Measurements from ENCODE around the gene ERBB4.

GRCh38 chr2:212327171-212327809 lies 211.3 kb downstream of the ERBB4 start:
- TF ChIP-seq POLR2A (IDR thresholded peaks at IDR 0.05; ENCODE audit: low read depth, low read length), result no peak
- no peak for TF ChIP-seq TAF1 (IDR thresholded peaks at IDR 0.05; ENCODE audit: low read depth, low read length)
- no peak for TF ChIP-seq POLR2AphosphoS5 (IDR thresholded peaks at IDR 0.05; ENCODE audit: low read depth, low read length)
- no peak for TF ChIP-seq PAX5 (IDR thresholded peaks at IDR 0.05; ENCODE audit: insufficient read depth, low read length, severe bottlenecking)

Measured in GM12891 (cell line).